DLD1 (cell line): ENCODE measurements around the gene PDE8B.
"Not testable (repeated sequence)": the region's sequence is repeated elsewhere in the genome, so short reads cannot be mapped to it uniquely, and the experiment has no call there.

ENCODE experiments used
- in situ Hi-C: cut with HindIII; loops from 2 replicates; pipeline ENCODE4 v1.10.0; 2017; ENCODE audit warnings: low sequenced_read_pairs

PDE8B gene

DNA sequence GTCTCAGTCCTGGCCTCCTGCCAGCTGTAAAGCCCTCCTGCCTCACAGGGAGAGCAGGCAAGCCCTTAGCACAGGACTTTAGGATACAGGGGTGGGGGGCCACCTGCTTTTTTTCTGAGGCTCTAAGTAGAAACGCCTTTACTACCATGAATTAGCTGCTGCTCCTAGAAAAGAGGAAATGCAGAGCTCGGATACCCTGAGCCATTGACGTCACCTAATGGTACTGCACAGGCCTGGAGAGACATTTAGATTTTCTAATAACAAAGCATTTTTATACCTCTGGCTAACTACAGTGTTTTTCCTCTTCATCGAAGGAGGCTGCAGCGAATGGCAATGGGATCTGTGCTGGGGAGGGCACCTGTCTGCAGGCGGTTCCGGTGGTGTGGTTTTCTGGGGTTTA, 144.6 kb downstream of the PDE8B start:
- in situ Hi-C loops: no loop called here

DNA sequence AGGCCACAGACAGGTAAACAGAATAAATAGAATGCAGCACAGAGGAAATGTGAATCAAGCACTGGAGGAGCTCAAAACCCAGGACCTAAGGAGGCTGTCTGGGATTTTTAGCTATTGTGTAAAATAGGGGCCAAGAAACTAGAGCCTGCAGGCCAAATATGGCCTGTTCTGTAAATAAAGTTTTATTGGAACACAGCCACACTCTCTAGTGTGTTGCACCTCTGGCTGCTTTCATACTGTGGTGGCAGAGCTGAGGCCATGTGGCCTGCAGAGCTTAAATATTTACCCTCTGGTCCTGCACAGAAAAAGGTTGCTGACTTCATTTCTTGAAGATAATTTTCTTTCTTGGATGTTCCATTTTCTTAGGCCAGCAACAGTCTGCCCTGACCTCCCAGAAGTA, 145.3 kb downstream of the PDE8B start:
- in situ Hi-C loops: no loop called here

DNA sequence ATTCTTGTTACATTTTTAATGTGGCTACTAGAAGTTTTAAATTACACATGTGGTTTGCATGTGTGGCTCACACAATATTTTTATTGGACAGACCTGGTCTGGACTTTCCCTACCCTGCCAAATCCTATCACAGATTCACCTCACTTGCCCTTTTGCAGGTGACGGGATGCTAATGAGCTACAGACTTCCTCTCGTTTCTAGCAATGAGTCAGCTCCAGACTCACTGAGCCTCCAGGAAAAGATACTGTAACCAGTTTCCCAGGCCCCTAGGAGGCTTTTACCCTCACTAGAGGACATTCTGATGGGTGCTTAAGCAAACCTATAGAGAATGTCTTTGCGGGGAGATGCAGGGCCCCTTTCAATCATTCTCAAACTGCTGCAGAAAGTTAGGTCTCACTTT, 146.3 kb downstream of the PDE8B start:
- in situ Hi-C loops: no loop called here

DNA sequence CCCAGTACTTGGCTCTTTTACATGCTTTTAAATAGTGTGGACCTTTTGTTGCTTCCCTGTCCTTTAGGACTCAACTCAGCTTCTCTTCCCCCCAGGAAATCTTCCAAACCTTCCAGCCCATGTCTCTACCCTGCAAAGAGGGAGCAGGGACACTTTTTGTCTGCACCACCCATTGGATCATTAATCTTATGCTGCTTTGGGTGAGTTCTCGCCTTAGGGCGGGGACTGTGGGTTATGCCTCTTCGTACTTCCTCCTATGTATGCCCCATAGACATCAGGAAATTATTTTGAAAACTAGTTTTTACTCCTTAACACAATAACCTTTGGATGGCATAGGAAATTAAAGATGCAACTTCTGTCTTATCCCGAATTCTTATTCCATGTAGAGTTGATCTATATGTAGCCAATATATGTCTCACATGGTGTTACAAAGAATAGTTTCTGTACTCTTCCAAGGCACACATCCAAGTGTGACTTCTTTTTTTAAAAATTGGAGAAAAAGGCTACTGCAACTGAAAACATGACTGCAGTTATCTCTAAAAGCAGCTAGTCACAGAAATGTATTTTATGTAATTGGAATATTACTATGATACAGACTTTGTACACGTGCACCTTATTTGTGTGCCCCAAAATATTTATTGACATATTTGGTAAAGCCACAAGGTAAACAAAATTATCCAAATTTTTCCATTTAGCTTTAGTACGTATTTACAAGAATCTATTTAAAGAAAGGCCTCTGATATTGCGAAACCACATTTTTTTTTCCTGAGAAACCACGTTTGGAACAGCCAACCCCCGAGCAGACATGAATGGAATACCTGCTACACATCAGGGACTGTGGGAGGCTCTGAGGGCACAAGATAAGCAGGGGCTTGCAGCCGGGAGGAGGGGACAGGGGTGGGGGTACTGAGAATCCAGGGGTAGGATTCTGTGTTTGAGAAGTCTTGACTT, 148.1 kb downstream of the PDE8B start:
- in situ Hi-C loops: no loop called here

DNA sequence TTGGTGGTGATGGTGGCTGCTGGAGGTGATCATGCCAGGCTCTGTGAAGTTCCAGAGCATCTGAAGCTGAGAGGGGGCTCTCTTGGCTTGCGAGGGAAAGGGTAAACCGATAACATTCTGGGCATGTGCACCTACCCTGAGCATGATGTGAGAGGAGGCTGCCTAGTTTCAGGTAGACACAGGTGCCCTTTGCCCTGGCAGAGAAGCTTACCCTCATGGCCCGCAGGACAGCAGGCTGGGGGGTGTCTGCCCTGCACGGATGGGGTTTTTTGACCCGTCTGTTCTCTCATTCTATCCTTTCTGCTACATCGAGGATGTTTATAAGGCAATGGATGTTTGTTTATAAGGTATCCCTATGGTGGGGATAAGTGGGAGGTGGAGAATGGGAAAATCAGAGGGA, 148.8 kb downstream of the PDE8B start:
- in situ Hi-C loops: no loop called here

DNA sequence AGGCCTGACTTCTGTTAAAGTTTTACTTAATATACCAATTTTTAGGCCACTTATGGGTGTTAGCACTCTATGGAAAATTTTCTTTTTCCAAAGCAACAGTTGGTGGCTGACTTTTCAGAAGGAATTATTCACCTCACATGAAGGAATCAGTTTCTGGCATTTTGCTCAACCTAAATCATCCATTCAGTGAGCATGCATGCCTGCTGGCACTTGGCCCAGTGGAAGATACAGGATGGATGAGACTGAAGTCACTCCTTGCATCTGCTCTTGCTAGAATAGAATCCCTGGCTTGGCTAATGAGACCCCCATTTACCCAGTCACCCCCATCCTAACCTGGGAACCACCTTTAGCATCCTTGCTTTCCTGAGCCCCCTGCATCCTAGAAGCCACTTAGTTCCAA, 149.9 kb downstream of the PDE8B start:
- in situ Hi-C loops: no loop called here

DNA sequence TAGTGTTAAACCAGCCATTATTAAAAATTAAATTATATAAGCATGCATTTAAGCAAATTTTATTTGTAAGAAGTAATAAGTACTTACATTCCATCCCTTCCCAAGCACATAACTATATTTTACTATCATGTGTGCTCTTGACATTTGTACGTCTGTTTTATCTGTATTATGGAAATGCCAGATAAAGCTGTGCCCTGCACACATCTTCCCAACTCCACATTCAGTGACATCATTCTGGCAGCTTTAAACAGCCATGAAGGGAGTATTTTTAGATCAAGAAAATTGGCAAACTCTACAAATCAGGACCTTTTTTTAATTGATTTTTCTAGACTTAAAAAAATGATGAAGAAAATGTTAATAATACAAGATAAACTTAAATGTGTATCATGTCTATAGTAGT, 150.5 kb downstream of the PDE8B start:
- in situ Hi-C loops: no loop called here

DNA sequence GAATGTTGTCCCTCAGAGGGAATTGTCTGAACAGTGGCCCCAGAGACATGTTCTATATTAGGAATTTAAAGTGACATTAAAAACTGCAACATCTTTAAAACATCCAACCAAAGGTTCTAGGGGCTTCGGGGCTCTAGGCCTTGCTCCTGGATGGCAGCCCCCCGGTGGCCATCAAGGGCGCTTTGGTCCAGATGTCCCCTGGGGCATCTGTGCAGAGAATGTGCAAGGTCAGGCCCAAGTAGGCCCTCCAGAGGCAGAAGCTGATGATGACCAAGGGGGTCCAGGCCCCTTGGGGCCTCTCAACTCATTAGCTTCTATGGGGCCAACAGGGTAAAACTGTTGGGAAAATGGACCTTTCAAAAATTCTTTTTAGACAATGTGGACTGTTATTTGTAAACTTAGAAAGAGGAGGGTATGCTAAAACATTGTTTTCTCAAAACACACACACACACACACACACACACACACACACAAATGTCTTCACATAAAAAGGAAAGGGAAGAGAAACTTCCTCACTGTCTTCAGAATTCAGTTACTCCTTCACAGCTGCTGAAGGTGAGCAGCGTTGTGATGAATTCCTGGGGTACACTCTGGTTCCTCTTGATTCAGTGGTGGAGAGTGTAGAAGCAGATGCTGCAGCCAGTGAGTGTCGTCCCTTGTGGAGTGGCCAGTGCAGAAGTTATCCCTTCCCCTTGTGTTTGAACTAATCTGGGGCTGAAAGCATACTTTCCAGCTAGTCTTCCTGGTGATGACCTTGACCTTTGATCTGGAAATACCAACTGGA, 156.4 kb downstream of the PDE8B start:
- in situ Hi-C loops: no loop called here

DNA sequence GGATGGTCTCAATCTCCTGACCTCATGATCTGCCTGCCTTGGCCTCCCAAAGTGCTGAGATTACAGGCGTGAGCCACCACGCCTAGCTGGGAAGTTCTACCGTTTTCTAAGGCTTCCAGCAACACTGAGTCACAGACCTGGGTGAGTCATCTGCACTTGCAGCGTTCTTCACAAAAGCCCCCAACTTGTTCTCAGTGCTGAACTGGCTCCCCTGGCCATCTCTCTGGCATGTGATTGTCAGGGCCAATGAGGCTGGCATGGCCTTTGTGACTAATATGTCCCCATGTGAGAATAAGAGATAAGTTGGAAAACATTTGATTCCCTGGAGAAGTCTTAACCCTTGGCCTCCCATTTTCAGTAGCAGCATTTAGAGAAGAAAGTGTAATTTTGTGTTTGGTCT, 157.3 kb downstream of the PDE8B start:
- in situ Hi-C loops: no loop called here

DNA sequence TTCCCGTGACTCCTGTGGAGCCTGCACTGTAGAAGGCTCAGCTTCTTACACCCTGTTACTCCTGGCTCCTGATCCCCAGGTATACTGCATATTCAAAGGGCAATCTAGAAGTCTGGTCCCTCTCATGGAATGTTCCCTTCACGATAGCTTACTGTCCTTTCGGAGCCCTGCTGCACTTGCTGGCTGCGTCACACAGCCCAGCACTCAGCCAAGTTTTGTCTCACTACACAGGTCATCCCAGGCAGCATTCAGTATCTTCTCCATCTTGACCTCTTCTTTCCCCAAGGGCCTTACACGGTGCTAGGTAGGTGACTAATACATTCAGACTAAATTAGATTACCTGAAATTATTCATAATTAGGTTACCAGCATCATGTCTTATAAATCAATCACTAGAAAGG, 157.9 kb downstream of the PDE8B start:
- in situ Hi-C loops: no loop called here

DNA sequence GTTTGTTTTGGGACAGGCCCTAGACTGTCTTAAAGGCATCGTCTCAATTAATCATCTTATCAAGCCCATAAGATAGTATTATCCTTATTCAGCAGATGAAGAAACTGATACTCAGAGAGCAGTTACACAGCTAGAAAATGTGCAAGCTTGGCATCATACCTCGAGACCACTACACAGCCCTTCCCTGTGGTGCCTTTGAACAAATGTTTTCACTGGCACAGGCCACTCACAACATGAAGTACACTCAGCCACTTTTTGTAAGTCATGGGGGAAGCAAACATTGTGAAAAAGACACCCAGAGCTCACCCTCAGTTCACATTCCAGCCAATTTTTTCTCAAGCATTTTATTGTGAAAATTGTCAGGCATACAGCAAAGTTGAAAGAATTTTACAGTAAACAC, 159.1 kb downstream of the PDE8B start:
- in situ Hi-C loops: no loop called here

DNA sequence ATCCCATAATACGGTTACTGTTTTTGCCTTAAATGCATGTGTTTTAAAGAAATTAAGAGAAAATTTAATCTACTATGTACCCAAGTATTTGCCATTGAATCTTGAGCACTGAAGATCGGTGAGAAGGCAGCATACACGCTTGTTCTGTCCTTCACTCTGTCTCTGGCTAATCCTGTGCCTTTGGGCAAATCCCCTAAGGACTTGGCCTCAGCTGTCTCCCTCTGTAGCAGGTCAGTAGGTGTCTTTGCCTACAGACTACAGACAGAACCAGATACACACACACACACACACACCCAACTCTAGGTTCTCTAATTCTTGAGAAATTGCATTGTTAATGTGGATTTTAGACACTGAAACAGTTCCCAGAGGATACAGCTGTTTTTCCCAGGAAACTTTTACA, 164.2 kb downstream of the PDE8B start:
- in situ Hi-C loops: no loop called here

DNA sequence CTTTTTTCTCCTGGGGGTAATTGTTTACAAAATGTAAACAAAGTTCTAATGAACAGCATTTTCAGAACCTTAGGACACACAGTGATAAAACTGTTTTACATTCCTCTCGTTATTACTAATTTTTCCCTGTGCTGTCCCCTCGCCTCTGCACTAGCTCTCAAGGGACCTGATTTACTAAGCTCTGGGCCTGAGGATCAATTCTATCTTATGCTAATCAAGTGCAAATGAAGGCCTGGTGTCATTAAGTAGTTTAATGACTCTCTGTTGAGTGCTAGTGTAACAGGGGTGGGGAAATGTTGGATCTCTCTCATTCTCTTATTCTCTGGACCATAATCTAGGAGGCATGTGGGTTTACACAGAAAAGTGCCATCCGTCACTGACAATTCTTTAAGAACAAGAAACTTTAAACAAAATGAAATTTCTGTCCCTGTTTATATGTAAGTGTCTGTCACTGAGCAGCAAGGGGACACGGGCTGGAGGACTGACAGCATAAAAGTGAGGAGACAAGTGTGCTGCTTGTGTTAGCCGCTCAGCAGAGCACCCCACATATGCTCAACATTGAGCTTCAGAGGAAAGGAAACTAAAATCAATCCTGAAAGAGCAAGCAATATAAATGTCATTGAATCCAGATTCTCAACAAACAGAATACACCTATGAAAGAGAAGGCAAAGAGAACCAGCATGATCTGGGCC, 166.3 kb downstream of the PDE8B start:
- in situ Hi-C loops: no loop called here

DNA sequence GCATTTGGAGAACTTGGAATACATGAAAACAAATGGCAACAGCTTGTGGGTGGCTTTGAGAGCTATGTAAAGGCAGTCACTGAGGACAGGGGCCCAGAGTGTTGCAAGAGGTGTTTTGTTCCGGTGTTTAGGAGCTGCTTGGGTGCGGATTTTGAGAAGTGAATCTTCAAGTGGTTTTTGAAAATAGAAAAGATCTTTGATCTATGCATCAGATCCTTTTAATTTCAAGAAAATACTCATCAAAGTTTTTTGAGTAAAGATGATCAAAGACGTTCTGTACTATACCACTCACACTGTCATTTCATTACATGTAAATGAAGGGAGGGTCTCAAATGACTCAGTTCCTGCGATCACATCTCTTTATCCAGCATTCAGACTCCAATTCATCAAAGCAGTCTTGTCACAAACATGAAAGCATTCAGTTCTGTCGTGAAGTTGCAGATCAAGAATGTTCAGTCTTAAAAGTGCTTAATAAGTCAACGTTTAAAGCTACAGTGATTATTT, 169.1 kb downstream of the PDE8B start:
- in situ Hi-C loops: no loop called here

DNA sequence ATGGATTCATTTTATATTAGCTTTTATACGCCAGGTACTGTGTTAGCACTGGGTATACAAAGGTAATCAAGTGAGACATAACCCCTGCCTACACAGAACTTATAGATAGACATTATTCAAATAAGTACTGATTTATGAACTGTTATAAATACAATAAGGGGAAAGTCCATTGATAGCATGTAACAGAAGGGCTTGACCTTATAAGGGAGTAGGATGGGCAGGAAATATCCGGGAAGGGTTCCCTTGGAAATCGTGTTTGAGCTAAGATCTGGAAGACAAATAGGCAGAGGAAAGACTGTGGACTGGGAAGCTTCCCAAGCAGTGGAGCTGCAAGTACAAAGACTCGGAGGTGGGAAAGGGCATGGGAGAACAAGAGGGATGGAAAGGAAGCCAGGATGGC, 170.2 kb downstream of the PDE8B start:
- in situ Hi-C loops: no loop called here

DNA sequence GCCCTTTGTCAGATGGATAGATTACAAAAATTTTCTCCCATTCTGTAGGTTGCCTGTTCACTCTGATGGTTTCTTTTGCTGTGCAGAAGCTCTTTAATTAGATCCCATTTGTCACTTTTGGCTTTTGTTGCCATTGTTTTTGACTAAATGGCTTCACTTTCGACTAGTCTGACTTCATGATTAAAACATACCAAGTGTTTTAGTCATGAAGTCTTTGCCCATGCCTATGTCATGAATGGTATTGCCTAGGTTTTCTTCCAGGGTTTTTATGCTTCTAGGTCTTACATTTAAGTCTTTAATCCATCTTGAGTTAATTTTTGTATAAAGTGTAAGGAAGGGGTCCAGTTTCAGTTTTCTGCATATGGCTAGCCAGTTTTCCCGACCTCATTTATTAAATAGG, 172.9 kb downstream of the PDE8B start:
- in situ Hi-C loops: not testable (repeated sequence)

DNA sequence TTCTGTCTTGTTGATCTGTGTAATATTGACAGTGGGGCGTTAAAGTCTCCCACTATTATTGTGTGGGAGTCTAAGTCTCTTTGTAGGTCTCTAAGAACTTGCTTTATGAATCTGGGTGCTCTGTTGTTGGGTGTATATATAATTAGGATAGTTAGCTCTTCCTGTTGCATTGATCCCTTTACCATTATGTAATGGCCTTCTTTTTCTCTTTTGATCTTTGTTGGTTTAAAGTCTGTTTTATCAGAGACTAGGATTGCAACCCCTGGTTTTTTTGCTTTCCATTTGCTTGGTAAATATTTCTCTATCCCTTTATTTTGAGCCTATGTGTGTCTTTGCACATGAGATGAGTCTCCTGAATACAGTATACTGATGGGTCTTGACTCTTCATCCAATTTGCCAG, 175.9 kb downstream of the PDE8B start:
- in situ Hi-C loops: not testable (repeated sequence)

DNA sequence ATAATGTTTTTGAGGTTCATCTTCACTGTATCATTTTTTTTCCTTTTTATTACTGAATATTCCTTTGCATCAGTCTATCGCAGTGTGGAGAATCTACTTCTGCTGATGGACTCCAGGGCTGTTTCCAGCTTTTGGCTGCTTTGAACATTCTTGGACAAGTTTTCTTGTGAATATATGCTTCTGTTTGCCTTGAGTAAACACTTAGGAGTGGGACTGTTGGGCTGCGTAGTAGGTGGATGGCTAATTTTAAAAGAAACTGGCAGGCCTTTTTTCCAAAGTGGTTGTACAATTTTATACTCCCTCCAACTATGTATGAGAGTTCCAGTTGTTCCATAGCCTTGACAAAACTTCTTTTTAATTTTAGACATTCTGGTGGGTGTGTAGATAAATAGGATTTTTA, 179.3 kb downstream of the PDE8B start:
- in situ Hi-C loops: no loop called here

DNA sequence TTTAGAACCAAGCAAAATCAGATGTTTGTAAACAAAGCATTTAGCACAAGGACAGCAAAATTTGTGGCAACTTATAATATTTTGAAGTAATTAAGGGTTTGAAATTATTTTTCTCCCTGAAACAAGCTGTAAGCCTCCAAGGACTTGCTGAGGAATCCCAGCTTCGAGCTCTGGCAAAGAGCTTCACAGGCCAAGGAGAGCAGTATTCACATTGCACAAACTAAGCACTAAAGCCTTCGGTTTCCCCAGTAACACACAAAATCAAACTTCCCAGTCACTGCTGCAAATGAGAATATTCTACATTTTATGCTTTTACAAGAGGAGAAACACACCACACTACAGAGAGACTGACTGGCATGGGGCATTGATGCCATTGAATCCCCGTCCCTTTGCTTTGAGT, 179.7 kb downstream of the PDE8B start:
- in situ Hi-C loops: no loop called here

DNA sequence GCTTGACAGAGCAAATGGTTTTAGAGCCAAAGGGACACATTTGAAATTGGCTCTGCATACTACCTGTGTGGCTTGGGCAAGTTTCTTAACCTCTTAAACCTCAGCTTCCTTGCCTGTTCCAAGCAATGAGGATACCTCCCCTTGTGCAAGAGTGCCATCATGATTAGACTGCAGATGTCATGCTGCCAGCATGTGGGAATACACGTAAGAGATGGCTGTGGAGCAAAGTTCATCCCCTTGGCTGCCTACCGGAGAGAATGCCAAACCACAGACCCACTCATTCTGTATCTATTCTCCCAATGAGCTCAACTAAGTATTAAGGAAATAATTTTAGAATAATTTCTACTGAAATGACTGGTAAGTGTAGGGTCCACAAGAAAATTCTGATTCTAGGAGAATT, 180.3 kb downstream of the PDE8B start:
- in situ Hi-C loops: no loop called here

DNA sequence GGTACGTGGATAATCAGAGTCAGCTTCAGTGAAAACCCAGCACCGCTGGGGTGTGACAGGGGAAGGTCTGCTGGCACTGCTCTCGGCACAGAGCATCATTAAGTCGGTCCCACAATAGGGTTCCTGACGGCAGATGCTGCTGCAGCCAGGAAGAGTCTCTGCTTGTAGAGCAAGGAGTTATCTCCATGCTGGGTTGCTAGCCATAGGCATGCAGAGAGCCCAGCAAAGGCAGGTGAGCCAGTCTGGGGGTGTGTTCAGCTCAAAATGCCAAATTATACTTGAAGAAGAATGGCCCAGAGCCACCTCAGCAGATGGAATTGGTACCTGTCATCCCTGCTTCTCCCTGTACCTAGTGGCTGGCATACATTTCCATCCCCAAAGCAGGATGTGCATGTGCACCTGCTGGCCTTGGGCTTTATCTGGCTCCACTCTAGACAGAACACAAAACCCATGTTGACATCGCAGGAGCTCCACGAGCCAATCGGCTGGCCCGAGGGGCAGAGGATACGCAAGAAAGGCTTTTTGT, 180.8 kb downstream of the PDE8B start:
- in situ Hi-C loops: no loop called here
